Measurements from ENCODE around the gene GLO1.

The GLO1 gene

DNA sequence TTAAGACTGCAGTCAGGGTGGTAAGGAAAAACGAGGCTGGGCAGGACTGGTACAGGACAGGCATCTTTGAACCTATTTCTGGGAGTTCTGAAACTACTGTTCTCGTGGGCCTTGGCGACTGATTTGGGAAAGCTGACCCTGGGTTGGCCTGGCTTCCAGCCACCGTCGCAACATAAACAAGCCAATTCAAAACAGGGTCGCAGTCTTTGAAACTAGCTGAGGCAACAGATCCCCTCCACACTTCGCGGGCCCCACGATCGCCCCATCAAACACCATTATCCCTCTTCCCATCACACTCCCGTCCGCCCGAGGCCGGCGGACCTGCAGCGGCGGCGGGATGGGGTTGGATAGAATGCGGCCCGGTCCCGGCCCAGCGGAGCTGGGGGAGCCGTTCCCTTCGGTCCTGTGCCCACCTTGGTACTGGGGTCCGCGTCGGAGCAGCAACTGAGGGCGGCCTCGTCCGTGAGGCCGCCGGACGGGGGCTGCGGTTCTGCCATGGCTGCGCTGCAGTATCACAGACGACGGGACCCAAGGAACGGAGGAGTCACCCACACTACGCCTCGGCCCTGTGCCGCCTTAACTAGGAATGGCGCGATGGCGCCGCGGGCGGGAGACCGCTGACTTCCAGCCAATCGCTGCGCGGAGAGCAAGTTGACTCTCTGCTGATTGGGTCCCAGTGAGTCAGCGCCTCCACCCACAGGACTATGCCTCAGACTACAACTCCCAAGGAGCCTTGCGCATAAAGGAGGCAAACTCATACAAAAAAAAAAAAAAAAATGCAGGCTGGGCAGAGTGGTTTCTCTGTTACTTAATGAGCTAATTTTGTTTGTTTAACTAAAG is at the start of gene GLO1:
TSS of gene GLO1 (minus strand) at position 588 of the 840 bp plus-strand sequence. CDS start at position 497, 91 bp downstream.
- peak; percentile 80 to 93 for DNase-seq (ENCODE audit: low read depth in 2 of 2, low spot score in 1 of 2)

DNA sequence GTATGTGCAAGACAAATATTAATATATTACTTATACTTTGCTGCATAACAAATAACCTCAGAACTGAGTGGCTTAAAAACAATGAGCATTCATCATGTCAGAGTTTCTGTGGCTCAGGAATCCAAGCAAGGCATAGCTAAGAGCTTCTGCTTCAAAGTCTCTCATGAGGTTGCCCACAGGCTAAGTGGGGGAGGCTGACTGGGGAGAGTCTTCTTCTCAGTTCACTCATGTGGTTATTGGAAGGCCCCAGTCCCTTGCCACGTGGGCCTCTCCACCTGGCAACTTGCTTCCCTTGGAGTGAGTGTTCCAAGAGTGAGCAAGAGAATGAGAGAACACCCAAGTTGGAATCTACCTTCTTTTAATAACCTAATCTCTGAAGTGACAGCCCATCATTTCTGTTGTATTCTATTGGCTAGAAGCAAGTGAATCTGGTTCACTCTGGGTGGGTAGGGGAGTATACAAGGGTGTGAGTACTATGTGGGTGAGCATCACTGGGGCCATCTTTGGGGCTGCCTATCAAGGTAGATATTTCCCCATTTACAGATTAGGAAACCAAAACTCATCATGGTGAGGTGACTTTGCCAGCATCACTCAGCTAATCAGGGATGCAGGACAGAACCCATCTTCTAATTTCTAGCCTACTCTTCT is 48.1 kb upstream of the GLO1 start:
- no peak for DNase-seq (ENCODE audit: low read depth in 2 of 2, low spot score in 1 of 2)

DNA sequence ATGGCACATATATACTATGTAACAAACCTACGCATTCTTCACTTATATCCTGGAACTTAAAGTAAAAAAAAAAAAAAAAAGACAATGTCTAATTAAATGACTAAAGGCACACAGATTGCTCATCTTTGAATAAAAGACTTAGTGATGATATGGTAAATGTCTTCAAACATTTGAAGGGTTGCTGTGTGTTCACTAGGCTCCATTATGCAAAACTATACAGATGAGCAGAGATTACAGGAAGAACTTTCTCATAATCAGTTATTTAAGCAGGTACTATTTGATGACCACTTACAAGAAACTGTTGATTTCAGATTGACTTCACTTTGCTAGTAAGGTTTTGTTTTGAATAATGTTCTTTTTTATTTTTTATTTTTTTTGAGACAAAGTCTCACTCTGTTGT is 46.5 kb upstream of the GLO1 start:
- DNase-seq (ENCODE audit: low read depth in 2 of 2, low spot score in 1 of 2) = no peak

DNA sequence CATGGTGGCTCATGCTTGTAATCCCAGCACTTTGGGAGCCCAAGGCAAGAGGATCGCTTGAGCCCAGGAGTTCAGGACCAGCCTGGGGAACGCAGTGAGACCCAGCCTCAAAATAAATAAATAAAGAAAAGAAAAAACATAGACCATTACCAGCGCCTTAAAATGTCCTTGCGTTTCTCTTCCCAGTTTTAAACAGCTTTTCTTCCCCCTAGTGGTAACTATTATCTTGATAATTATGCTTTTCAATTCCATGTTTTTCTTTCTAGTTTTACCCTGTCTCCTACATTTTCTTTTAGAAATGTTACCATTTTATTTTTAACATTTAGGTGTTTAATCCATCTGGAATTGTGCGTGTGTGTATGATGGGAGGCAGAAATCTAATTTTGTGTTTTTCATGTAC is 36.6 kb upstream of the GLO1 start:
- no peak for DNase-seq (ENCODE audit: low read depth in 2 of 2, low spot score in 1 of 2)

DNA sequence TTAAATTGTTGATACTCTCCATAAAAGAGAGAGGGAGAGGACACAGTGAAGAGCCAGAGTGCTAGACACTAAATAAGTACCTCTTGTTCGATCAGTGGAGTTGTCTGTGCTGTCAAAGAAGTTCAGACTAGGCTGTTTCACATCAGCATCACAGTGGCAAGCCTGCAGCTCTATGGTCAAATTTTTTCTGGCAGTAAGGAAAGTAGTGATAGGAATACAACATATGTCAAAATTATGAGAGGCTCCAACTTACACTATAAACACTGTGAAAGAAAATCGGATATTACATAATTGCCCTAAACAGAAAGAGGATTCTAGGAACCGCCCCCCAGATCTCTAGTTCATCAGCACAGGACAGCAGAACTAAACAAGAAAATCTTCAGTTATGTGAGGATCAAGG is 35.3 kb upstream of the GLO1 start:
- DNase-seq (ENCODE audit: low read depth in 2 of 2, low spot score in 1 of 2) = no peak

DNA sequence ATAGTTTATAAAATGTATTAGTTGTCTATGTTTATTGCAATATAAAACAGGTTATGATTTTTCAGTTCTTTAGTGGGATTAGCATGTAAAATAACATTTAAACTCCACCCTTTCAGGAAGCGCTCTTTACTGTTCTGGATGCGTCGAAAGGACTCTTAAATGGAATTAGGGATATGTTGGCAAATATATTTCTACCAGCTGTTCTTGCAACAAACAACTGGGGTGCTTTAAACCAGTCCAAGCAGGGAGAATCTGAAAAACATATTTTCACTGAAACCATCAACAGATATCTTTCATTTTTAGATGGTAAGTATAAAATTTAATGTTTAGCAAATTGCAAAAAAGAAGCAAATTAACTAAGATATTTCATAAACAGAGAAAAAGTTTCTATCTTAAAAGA is 34.0 kb upstream of the GLO1 start:
- no peak for DNase-seq (ENCODE audit: low read depth in 2 of 2, low spot score in 1 of 2)

DNA sequence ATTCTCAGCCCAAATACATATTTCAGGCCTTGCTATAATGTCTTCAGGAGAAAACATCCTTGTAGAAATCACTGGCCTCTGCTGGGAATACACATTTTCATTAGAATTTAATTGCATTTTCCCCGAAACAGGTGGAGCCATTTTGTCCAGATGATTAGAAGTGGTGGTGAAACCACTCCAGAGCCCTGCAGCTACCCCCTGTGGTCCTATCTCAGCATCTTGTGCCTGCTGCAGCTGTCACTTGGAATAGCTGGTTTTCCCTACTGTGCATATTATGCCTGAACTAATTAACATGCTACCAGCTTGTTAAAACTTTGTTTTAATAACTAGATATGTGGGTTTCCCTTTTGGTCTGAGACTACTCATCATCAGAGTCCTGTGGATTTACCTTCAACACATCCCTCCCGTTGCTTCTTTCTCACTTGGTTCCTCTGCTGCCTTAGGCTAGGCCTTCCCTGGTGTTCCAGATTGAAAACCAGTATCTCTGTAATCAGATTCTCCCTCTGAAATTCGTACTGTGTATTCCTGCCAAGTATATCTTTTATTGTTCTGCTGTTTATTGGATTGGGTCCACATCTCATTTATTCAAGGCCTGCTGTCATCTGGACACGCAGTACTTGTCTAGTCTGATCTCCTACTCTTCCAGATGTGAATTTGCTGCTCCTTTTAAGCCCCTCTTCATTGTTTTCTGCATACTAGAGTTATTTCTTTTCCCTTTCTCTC is 27.4 kb upstream of the GLO1 start:
- no peak for DNase-seq (ENCODE audit: low read depth in 2 of 2, low spot score in 1 of 2)

DNA sequence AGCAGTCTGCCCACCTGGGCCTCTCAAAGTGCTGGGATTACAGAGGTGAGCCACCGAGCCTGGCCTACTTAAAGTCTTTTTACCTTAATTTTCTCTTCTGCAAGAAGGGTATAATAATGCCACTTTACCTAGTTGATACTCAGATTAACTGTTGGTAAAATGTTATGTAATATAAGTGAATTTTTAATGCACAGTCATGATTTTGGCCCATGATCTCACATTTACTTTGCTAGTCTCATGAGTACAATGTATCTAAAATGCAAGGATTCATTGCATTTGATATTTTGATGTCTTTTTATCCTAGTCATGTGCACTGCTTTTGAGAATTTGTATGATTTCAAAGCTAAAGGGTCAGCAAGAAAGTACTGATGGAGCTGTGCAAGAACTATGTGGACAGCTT is 25.3 kb upstream of the GLO1 start:
- no peak for DNase-seq (ENCODE audit: low read depth in 2 of 2, low spot score in 1 of 2)

DNA sequence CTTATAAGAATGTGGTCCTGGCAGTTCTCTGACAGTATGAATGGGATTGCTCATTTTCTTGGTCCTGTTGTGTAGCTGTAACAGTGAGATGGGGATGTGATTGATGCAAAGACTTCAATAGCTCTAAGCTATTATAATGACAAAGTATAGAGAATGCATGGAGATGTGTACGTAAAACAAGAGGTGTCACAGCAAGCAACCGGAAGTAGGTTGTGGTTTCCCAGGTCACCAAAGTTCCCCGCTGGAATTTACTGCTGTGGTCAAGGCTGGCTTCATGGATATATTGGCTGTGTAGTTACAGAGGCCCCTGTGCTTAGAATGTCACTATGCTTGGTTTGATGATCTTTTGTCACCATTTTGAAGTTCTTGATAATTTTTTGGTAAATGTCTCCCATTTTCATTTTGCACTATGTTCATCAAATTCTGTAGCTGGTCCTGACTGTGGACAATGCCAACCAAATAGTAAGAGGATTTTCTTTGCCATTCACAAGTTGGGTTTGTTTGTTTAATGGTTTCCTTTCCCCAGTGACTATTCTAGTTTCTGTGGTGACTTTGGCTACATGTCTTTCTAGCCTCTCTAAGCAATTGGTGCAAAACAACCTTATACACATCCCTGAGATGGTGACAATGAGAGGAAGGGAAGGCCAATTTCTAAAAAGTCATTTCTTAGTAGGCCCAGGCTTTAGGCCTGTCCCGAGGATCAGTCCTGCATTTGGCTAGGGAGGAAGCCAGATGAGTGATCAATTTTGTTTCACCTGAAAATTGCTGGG is 22.7 kb upstream of the GLO1 start:
- DNase-seq (ENCODE audit: low read depth in 2 of 2, low spot score in 1 of 2) = no peak

DNA sequence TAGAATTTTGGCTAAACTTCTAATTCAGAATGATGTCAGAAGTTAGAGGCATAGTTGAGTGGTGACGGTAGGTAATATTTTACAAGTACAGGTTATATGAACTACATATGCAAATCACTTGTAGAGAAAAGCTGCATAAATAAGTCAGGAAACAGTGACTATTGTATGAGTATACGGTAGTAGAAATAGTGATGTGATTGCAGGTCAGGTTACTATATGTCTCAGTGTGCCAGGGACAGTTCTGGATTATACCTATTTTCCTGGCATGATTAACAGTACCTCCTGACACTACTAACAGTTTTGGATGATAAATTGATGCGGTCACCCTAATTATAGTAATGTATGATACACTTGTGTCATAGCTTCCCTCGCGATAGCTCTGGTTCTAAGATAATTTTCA is 21.4 kb upstream of the GLO1 start:
- DNase-seq (ENCODE audit: low read depth in 2 of 2, low spot score in 1 of 2) = no peak

DNA sequence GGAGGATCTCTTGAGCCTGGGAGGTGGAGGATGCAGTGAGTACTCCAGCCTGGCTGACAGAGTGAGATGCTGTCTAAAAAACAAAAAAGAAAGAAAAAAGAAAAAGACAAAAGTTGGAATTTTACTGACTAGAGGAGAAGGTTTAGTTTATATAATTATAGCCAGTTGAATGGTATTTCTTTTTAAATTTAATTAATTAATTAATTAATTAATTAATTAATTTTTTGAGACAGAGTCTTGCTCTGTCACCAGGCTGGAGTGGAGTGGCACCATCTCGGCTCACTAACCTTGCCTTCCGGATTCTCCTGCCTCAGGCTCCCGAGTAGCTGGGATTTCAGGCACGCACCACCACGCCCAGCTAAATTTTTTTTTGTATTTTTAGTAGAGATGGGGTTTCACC is 20.8 kb upstream of the GLO1 start:
- DNase-seq (ENCODE audit: low read depth in 2 of 2, low spot score in 1 of 2) = no peak

DNA sequence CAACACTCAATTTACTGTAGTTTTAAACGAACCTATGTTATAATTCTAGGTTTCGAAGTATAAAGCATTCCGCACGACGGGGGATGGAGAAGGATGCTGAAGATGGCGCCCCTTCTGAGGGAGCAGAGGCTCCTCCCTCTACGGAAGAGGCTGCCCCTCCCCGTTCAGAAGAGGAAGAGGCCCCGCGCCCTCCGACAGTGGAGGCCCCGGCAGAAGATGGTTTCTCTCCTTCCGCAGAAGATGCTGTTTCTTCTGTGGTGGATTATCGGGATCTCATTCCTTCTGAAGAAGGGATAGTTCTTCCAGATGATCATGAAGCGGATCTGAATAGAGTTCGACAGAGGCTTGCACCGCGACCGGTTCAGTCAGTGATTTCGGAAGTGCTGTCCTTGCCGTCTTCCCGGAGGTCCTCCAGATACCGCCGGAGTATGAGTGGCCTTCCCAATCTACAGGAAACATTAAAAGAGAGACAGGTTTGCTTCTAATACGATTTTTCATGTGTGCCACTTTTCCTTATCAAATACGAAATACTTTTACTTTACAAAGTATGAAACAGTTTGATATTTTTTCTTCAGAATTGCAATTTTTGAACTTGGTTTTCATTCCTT is 19.9 kb upstream of the GLO1 start:
- no peak for DNase-seq (ENCODE audit: low read depth in 2 of 2, low spot score in 1 of 2)

DNA sequence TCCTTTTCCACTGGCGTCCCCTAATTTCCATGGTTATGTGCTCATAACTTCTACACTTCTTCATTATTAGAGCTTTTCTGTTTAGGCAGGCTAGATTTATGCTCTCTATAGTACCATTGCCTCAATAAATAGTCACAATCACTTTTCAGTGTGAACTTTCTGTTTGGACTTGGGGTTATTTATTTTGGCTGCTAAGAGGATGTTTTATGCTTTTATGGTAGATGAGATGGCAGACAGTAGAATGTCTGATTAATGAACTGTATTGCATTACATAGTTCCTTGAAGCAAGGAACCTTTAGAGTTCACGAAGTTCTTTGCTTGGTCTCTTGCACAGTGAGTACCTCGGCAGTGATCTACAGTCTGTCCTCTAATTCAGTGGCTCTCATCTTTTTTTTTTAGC is 19.1 kb upstream of the GLO1 start:
- DNase-seq (ENCODE audit: low read depth in 2 of 2, low spot score in 1 of 2) = no peak

DNA sequence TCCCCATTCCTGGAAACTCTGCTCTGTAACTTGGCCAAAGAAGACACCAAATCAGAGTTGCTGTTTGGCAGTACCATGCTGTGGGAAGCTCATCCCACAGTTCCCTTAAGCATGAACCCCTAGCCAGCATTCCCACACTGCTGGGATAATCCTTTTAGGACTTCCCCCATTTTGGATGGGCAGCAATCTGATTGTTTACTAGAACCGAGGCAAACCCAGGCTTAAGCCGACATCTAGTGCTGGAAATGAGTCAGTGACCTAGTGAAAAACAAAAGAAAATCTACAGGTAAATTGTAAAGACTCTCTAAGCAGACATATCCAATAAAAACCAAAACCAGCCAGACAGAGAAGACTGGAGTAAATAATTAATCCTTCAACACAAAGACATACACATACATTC is 17.4 kb upstream of the GLO1 start:
- no peak for DNase-seq (ENCODE audit: low read depth in 2 of 2, low spot score in 1 of 2)

DNA sequence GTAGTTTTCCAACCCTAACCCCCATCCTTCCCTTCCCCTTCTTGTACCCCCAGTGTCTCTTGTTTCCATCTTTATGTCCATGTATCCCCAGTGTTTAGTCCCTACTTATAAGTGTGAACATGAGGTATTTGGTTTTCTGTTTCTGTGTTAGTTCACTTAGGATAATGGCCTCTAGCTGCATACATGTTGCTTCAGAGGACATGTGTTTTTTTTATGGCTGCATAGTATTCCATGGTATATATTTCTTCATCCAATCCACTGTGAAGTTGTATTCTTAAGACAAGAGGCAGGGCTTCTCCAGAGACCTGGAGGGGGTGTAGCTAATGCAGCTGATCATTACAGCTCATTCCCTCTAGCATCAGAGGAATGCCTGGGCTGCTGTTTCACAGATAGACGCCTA is 16.4 kb upstream of the GLO1 start:
- DNase-seq (ENCODE audit: low read depth in 2 of 2, low spot score in 1 of 2) = no peak

DNA sequence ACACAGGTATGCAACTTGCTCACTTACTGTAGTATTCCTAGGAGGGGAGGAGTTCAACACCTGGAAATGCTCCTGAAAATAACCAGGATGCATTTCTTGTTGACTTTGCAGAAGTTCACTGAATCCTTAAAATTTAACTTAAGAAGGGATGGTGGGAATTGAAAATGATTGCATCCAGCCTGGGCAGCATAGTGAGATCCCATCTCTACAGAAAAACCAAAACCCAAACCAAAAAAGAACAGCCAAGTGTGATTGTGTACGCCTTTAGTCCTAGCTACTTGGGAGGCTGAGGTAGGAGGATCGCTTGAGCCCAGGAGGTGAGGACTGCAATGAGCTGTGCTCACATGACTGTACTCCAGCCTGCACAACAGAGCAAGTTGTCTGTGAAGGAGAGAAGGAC is 13.9 kb upstream of the GLO1 start:
- no peak for DNase-seq (ENCODE audit: low read depth in 2 of 2, low spot score in 1 of 2)

DNA sequence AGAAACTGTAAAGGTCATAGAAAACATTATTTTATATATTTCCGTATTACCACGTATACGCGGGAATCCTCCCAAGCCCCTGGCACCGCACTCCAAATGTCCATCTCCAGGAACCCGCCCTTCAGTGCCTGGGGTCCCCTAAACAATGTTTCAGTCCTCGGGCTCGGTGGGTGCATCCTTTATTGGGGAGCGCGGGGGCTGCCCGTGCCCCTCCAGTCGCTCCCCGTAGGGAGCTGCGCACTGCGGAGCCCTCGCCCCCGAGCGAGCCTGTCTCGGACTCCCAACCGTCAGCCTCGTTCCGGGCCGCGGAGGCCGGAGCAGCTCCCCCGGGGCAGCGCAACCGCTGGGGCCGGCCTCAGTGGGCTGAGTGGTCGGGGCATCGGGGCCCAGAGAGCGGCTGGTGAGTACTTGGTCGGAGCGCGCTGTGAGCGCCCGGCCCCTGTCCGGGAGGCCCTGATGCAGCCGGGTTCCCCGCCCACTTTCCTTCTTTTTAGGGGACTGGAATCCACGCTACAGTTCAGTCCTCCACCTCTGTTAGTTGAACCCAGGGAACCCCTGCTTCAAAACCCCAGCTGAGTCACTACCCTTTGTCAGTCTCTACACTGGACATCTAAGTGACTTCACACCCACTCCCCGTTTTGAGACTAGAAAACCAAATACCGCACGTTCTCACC is 12.2 kb upstream of the GLO1 start, which contains the start of gene DNAH8:
TSS of gene DNAH8 (plus strand) at position 296 of the 674 bp plus-strand sequence. CDS start 7,499 bp downstream, outside the sequence.
- no peak for DNase-seq (ENCODE audit: low read depth in 2 of 2, low spot score in 1 of 2)

DNA sequence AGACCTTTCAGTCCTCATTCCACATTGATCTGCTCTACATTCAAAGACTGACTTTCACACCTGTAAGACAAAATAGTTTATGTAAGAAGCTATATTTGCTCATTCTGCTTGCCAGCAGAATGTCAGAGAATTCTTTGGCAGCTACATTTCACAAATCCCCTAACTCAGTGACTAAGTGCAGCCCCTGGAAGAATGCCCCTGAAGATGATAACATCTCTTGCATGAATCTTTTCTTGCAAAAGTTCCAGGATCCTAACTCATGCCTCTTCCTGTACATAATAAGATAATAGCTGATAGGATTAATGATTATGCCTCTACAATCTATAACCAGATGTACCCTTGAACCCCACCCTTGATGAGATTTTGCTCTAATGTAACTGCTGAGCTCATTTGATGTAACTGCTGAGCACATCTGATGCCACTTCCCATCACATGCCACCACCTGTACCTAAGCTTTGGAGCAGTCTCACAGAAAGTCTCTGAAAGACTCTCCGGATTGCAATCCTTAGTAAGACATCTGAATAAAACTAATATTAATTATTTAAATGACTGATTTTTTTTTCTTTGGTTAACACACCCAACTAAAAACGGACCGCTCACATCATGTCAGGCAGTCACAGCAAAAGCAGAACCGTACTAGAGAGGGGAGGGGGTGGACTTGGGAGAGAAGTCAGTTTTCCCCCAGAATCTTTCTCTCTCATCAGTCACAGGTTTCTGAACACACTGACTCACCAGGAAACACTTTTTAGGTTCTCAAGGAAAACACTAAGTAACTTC is 11.5 kb upstream of the GLO1 start:
- no peak for DNase-seq (ENCODE audit: low read depth in 2 of 2, low spot score in 1 of 2)

DNA sequence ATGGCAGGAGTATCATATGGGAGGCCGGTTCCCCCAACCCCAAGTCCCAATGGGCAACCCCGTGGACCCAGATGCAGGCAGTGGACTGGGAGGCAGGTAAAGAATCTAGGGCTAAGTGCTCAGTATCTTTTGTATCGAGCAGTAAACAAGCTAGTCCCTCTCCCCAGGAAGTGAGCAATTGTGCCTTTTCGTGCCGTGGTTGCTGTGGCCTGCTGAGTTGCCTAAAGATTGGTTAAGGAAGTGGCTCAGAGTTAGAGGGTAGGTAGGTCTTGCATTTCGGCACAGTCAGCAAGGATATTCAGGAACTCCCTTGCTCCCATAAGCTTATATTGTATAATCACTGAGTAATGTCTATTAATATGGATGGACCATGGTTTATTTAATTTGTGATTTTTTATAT is 10.9 kb upstream of the GLO1 start:
- DNase-seq (ENCODE audit: low read depth in 2 of 2, low spot score in 1 of 2) = peak in 1 of 2 donors; percentile 23
